A549 treated with Hydrocortisone at 1 μM for 4 hours (cell line): Measurements from ENCODE around the gene HADHA. TPM values are rescaled to one million over a fixed set of nuclear protein-coding genes. Genes with fewer than 3 reads are reported as not detected.

Source experiments
- total RNA-seq: library from RNA; stranded (reverse); fragments of 200-300 nt; extraction: Qiagen RNA extraction; gene quantifications from 5 replicates; pipeline ENCODE4 v1.2.3, GENCODE V29; 2022

HADHA gene
- total RNA-seq, result 115 to 159 TPM (median 121 TPM) in 5 replicates

DNA sequence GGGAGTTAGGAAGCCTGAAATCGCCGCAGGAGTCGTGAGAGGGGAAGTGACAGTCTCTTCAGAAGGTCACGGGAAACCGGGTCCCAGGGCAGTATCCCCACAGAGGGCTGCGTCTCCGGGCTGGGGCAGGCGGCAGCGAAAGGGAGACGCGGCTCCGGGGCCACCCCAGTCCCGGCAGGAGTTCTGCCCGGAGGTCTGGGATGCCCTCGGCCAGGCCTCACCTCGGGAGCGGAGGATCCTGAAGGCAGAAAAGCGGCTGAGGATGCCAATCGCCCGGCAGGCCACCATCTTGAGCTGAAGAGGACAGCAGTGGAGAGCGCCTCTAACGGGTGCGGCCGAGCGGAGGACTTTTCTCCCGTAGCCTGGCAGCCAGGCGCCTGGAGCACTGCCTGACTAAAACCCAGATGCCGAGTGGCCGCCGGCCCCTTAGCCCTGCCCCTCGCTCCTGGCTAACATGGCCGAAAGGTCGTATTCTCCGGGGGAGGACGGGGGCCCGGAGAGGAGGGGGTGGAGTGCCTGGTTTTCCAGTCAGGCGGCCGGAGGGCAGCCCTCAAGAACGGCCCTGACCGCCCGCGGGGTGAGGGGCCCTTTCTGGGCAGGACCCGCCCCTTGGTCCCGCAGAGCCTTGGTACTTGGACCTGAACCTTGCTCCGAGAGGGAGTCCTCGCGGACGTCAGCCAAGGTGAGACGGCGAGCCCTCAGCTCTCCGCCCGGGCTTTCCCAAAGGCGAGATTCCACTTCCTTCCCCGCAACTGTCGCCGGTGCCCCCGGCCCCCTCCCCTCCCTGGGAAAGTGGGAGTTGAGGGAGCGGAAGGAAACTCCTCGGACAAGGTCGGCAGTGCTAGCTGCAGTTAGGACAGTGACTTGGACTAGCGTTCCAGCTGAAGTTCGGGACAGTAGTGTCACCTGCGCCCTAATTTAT, at the start of gene HADHA, which contains the start of gene HADHB:
Gene HADHA (minus strand): TSS at position 324 of the 922 bp plus-strand sequence. CDS start 36 bp downstream, at position 288.
Gene HADHB (plus strand): TSS at position 631 of the 922 bp plus-strand sequence. CDS start 9,316 bp downstream, outside the sequence.

DNA sequence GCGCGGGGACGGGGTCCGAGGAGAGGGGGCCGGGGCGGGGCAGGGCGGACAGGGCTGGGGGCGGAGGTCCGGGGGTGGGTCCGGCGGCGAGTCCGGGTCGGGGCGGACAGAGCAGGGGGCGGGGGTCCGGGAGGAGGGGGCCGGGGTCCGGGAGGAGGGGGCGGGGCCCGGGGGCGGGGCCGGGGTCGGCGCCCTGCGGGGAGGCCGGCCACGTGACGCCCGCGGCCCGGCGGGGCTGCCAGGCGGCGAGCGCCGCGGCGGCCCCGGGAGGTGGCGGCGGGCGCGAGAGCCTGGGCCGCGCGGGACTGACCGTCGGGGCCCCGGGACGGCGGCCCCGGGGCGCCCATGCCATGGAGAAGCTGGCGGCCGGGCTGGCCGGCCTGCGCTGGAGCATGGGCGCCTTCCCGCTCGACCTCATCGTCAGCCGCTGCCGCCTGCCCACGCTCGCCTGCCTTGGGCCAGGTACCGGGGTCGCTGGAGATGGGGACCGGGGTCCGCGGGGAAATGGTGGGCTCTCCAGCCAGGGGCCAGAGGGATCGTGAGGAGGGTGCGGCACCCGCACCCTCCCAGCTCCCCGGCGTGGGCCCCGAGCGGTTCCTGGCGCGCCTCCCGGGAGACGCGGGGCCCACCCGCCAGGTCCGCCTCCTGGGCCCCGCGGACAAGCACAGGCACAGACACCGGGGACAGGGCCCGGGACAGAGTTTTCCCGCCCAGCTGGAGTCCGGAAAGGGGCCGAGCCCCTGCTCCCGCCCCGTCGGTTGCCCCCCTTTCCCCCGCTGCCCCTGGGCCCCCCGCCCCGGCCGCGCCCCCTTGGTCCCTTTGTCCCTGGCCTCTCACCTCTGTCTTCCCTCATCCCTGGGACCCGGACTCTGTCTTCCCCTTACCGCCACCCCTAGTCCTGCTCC, 71.3 kb downstream of the HADHA start, which contains the start of gene GAREM2:
Gene GAREM2 (plus strand): TSS at position 218 of the 905 bp plus-strand sequence. CDS start 133 bp downstream, at position 351.

Other genes with a start within 250 kb of the HADHA start
- gene RAB10, start 210.5 kb downstream of the HADHA start, total RNA-seq, result 234 to 328 TPM (median 253 TPM) in 5 replicates
- 5.8 to 8.5 TPM (median 7.0 TPM) in 5 replicates for gene GAREM2, start 71.5 kb downstream of the HADHA start, total RNA-seq
- gene HADHB, start 307 bp upstream of the HADHA start, total RNA-seq, result 99.2 to 104 TPM (median 100 TPM) in 5 replicates
- 14.4 to 21.6 TPM (median 16.7 TPM) in 5 replicates for gene SELENOI, start 101.5 kb upstream of the HADHA start, total RNA-seq
- gene ADGRF3, start 102.2 kb upstream of the HADHA start, total RNA-seq, result 0.06 to 0.29 TPM (median 0.15 TPM) in 5 replicates
- gene DRC1, start 157.3 kb upstream of the HADHA start, total RNA-seq, result 0.21 to 0.45 TPM (median 0.30 TPM) in 5 replicates
- gene OTOF, start 233.5 kb upstream of the HADHA start, total RNA-seq, result 0.09 to 0.31 TPM (median 0.13 TPM) in 5 replicates